Endometrial microvascular endothelial cells (primary cell): ENCODE measurements around the gene SEC14L3. TPM values are rescaled to one million over a fixed set of nuclear protein-coding genes. Genes with fewer than 3 reads are reported as not detected.

Source experiments
- in situ Hi-C: cut with HindIII; loops from 2 replicates; pipeline ENCODE4 v1.10.0; 2017; ENCODE audit warnings: low sequenced_read_pairs, low pct_unique_long_range_greater_than_20kb; ENCODE audit errors: inconsistent ontology term
- total RNA-seq: library from RNA; depleted of rRNA; stranded (reverse); fragments of >200 nt; gene quantifications from one replicate; pipeline ENCODE4 v1.2.3, GENCODE V29; 2015; ENCODE audit errors: inconsistent ontology term

Gene SEC14L3
- total RNA-seq, 1 donor from 2014 or later: not detected

- in situ Hi-C loops: no loop called here
These were observed 58.8 kb downstream of the SEC14L3 start for GRCh38 chr22:30413001-30413400.

- in situ Hi-C loops: no loop called here
These were observed 60.0 kb downstream of the SEC14L3 start for GRCh38 chr22:30411780-30412179.

Other genes starting within 250 kb of the SEC14L3 start
- gene LIF, start 225.3 kb downstream of the SEC14L3 start, total RNA-seq: not detected
- gene OSM, start 205.2 kb downstream of the SEC14L3 start, total RNA-seq: not detected
- gene CASTOR1, start 182.5 kb downstream of the SEC14L3 start, total RNA-seq: 4.0 TPM
- 12.1 TPM for gene TBC1D10A, start 145.1 kb downstream of the SEC14L3 start, total RNA-seq
- gene SF3A1, start 115.1 kb downstream of the SEC14L3 start, total RNA-seq: 81.0 TPM
- gene CCDC157, start 115.0 kb downstream of the SEC14L3 start, total RNA-seq: 2.0 TPM
- gene RNF215, start 84.6 kb downstream of the SEC14L3 start, total RNA-seq: 11.2 TPM
- gene SEC14L2, start 75.0 kb downstream of the SEC14L3 start, total RNA-seq: 48.2 TPM
- gene MTFP1, start 46.2 kb downstream of the SEC14L3 start, total RNA-seq: 86.3 TPM
- not detected for gene SEC14L4, start 33.7 kb upstream of the SEC14L3 start, total RNA-seq
- gene SEC14L6, start 74.7 kb upstream of the SEC14L3 start, total RNA-seq: not detected
- not detected for gene GAL3ST1, start 102.6 kb upstream of the SEC14L3 start, total RNA-seq
- 88.8 TPM for gene PES1, start 119.9 kb upstream of the SEC14L3 start, total RNA-seq
- 97.4 TPM for gene TCN2, start 135.2 kb upstream of the SEC14L3 start, total RNA-seq
- gene SLC35E4, start 163.8 kb upstream of the SEC14L3 start, total RNA-seq: 40.0 TPM
- 18.8 TPM for gene DUSP18, start 195.9 kb upstream of the SEC14L3 start, total RNA-seq
- gene OSBP2, start 222.9 kb upstream of the SEC14L3 start, total RNA-seq: 4.9 TPM